HG02840 (cell line): Measurements from ENCODE around the gene MT1E.
A peak's percentile ranks its signal among the peaks of the same experiment; 100 is the strongest.

Experiments used
- ATAC-seq: cut with Tn5 transposase; IDR thresholded peaks from one replicate; pipeline ENCODE4 v1.9.1; 2021; ENCODE audit warnings: mild to moderate bottlenecking, moderate library complexity, moderate number of reproducible peaks; ENCODE audit not compliant: unreplicated experiment, low FRiP score

Gene MT1E

GRCh38 chr16:56623637-56624036 lies 1.9 kb upstream of the MT1E start:
- no peak for ATAC-seq

- peak; percentile 10 for ATAC-seq
These were observed 518 bp downstream of the MT1E start for GRCh38 chr16:56625943-56626654.

- ATAC-seq = no peak
These were observed 1.1 kb downstream of the MT1E start for GRCh38 chr16:56626685-56627084.

GRCh38 chr16:56628486-56629350 lies 3.1 kb downstream of the MT1E start:
- ATAC-seq = no peak

DNA sequence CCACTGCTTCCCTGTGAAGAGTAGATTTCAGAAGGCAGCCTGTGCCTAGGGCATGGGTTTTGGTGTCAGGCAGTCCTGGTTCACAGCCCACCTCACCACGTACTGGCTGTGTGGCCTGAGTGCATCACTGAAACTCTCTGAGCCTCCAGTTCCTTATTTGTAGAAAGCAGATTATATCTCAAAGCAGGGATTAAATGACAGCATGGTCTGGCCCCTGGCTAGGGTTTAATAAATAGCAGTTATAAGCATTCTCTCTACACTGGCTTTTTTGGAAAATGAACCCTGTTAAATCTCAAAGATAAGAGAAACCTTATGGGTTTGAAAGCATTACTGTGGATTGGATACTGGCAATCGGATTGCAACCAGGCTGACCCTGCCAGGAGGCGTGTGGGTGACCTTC lies 4.0 kb downstream of the MT1E start:
- ATAC-seq = no peak

- ATAC-seq = peak; percentile 66
These were observed 4.6 kb downstream of the MT1E start for GRCh38 chr16:56630134-56630533.

- no peak for ATAC-seq
These were observed 5.6 kb downstream of the MT1E start for GRCh38 chr16:56631197-56631596.

GRCh38 chr16:56631832-56632155 lies 6.2 kb downstream of the MT1E start:
- ATAC-seq = no peak

DNA sequence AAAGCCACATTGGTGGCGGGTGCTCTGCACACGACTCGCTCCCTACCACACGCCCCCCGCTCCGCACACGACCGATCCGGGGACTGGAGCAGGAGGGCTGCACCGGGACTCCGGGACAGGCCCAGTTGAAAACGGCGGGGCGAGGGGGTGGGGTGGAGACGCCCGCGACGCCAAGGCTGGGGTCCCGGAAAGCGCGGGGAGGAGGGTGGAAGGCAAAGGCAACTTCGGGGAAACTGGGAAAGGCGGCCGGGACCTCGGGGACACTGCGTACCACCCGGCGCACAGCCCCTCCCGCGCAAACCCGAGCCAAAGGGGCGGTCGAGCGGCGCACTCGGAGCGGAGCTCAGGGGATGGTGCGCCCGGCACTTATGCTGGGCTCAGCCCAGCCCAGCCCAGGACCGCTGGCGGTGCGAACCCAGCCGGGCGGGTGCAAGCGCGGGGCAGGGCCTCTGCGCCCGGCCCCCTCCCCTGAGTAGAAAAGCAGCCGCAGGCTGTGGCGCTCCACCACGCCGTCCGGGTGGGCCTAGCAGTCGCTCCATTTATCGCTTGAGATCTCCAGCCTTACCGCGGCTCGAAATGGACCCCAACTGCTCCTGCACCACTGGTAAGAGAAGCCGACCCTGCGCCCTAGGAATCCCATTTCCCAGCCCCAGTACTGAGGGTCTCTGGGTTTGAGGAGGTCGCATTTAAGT lies 6.7 kb downstream of the MT1E start, which contains the start of gene MT1M:
Gene MT1M (plus strand): TSS at position 504 of the 692 bp plus-strand sequence. CDS start 73 bp downstream, at position 577.
- ATAC-seq = no peak

- ATAC-seq = no peak
These were observed 7.3 kb downstream of the MT1E start for GRCh38 chr16:56632848-56633365.

DNA sequence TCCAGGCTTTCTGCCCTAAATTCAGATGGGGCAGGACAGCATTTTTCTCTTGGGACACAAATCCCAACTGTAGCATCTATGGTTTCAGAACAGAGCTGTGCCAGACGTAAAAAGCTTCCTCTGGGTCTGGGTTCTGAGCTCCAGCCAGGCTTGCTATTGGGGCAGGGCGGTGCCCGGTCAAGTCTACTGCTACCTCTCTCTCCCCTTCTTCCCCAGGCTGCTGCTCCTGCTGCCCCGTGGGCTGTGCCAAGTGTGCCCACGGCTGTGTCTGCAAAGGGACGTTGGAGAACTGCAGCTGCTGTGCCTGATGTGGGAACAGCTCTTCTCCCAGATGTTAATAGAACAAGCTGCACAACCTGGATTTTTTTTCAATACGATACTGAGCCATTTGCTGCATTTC lies 8.0 kb downstream of the MT1E start:
- ATAC-seq = no peak

- no peak for ATAC-seq
These were observed 9.3 kb downstream of the MT1E start for GRCh38 chr16:56634715-56635440.

GRCh38 chr16:56635441-56635967 lies 9.9 kb downstream of the MT1E start:
- no peak for ATAC-seq

DNA sequence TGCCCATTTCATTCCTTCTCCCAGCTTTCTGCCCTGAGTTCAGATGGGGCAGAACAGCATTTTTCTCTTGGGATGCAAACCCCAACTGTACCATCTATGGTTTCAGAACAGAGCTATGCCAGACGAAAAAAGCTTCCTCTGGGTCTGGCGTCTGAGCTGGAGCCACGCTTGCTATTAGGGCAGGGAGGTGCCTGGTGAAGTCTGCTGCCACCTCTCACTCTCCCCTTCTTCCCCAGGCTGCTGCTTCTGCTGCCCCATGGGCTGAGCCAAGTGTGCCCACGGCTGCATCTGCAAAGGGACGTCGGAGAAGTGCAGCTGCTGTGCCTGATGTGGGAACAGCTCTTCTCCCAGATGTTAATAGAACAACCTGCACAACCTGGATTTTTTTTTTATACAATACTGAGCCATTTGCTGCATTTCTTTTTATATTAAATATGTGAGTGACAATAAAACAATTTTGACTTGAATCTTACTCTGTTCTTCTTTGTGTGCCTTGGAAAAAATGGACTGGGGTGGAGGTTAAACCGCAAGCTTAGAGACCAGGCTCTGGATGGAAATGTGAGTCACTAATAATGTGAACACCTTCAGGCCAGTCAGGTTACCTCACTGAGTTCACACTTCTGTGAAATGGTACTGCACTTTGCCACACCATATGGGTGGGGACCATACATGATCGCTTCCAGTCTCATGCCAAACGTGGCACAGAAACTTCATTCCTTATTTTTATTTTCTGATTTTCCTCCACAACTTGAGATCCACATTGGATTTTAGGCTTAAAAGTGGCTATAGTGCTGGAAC lies 11.2 kb downstream of the MT1E start:
- ATAC-seq = no peak

DNA sequence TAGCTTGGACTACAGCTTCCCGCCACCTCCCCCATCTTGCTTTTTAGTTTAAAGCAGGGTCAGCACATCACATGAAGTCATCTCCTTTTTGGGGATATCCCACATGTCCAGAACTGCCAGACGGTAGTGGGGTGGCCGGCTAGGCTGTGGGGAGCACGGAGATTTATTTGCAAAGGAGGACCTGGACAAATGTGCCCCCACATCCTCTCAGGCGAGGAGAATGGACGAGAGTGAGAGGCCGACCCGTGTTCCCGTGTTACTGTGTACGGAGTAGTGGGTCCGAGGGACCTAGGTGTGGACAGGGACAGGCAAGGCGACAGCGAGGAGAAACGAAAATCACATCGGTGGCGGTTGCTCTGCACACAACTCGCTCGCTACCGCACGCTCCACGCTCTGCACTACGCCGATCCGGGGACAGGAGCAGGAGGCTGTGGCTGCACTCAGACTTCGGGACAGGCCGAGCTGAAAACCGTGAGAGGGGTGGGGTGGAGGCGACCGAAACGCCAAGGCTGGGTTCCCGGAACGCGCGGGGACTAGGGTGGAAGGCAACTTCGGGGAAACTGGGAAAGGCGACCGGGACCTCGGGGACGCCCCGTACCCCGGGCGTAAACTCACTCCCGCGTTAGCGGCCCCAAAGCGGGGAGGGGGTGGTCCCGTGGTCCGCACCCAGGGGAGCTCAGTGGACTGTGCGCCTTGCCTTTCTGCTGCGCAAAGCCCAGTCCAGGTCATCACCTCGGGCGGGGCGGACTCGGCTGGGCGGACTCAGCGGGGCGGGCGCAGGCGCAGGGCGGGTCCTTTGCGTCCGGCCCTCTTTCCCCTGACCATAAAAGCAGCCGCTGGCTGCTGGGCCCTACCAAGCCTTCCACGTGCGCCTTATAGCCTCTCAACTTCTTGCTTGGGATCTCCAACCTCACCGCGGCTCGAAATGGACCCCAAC lies 12.5 kb downstream of the MT1E start, which contains the start of gene MT1A:
Gene MT1A (plus strand): TSS at position 853 of the 937 bp plus-strand sequence. CDS start 73 bp downstream, at position 926.
- ATAC-seq = no peak

DNA sequence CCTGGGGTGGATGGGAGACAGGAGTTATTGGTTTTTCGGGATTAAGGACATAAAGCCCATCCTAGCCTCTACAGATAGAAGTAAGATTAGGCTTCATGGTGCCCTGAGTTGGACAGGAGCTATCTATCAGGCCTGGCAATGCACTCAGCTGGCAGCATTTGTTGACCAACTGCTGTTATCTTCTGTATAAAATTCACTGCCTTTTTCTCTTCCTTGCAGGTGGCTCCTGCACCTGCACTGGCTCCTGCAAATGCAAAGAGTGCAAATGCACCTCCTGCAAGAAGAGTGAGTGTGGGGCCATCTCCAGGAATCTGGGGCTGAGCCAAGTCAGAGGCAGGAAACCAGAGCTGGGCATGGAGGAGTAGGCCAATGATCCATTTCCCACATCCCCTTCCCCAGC lies 13.5 kb downstream of the MT1E start:
- ATAC-seq = no peak

- ATAC-seq = no peak
These were observed 14.5 kb downstream of the MT1E start for GRCh38 chr16:56640076-56640475.

DNA sequence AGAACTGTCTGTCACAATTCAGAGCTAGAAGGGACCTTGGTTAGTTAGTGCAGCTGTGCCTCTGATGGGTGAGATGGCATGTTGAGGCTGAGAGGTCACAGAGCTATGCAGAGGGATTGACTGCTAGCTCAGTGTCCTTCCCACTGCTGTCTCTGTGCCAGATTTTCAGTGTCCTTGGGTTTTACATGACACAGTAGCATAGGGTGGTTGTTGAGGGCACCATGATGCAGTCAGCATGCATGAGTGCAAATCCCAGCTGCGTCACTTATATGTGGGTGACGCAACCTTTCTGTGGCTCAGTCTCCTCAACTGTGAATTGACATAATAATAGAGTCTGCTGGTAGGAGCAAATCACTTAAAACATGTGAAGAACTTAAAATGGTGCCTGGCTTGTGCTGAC lies 15.6 kb downstream of the MT1E start:
- ATAC-seq = no peak
